Measurements from ENCODE around the gene PRPF38A. TPM values are rescaled to one million over a fixed set of nuclear protein-coding genes. Genes with fewer than 3 reads are reported as not detected.

PRPF38A gene
- total and polyA plus RNA-seq, 2 of the 4 experiments (the other 2 are of a cell fraction): 19.0 to 23.5 TPM

GRCh38 chr1:52359676-52360594 lies 44.5 kb upstream of the PRPF38A start (continued):
- no peak for TF ChIP-seq SMC3 (IDR thresholded peaks at IDR 0.05; ENCODE audit: low read depth, low read length)

- H3K27me3 ChIP-seq (ENCODE audit: control insufficient read depth, insufficient read depth, low read length): no peaks in the 10 kb centered on the region
- H2BK5ac ChIP-seq (ENCODE audit: low read depth, low read length, poor library complexity, severe bottlenecking): no peak overlapping the region
- H3K56ac ChIP-seq (ENCODE audit: extremely low read depth, insufficient read depth, low read length): no peak overlapping the region
- peaks cover 27 to 42% of the 10 kb centered on the region in 2 experiments for H3K79me1 ChIP-seq (ENCODE audit: low read depth in 1 of 2, low read length in 2 of 2)
- ATAC-seq (ENCODE audit: low read depth): no peak
- DNase-seq: no peak
- H4K20me1 ChIP-seq (ENCODE audit: insufficient read depth, low read length): peaks cover 12% of the 10 kb centered on the region; the same call in 1 of the 2 replicates
- WGBS, 2 experiments (ENCODE audit: extremely low coverage in 2 of 2, insufficient read length in 1 of 2): 100% methylated on average over 4 of the region's 7 CpGs; no CpG with 5 or more reads in 1 of the 2 experiments
- H3K36me3 ChIP-seq (ENCODE audit: control insufficient read depth, insufficient read depth, low read length): peaks cover 73% of the 10 kb centered on the region
- ChIA-PET POLR2A (ENCODE audit: unreplicated experiment) (no interaction called here), CTCF (no interaction called here)
- no peak overlapping the region for H2BK20ac ChIP-seq (ENCODE audit: low read depth, low read length)
- H3K4me3 ChIP-seq (ENCODE audit: insufficient read depth, low read depth, low read length): no peak overlapping the region
- in situ Hi-C loops (cut with MboI; ENCODE audit: low sequenced_read_pairs): no loop called here
- peaks cover 7% of the 10 kb centered on the region for H3K4me1 ChIP-seq (ENCODE audit: control insufficient read depth, insufficient read depth, low read length)
- no TSS peak for BruUV-seq (replicated peaks)
- H4K5ac ChIP-seq (ENCODE audit: low read depth, low read length): no peak overlapping the region
- no peak overlapping the region for H2BK120ac ChIP-seq (ENCODE audit: low read depth, low read length)
- no peak overlapping the region for H4K91ac ChIP-seq (ENCODE audit: insufficient read depth, low read depth, low read length)
- TF ChIP-seq, protein P1, sequence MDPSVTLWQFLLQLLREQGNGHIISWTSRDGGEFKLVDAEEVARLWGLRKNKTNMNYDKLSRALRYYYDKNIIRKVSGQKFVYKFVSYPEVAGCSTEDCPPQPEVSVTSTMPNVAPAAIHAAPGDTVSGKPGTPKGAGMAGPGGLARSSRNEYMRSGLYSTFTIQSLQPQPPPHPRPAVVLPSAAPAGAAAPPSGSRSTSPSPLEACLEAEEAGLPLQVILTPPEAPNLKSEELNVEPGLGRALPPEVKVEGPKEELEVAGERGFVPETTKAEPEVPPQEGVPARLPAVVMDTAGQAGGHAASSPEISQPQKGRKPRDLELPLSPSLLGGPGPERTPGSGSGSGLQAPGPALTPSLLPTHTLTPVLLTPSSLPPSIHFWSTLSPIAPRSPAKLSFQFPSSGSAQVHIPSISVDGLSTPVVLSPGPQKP (IDR thresholded peaks at IDR 0.05; ENCODE audit: borderline replicate concordance, low read depth, low read length): no peak
- TF ChIP-seq MAZ (IDR thresholded peaks at IDR 0.05; ENCODE audit: borderline replicate concordance, low read depth, low read length) (no peak), MAFK (IDR thresholded peaks at IDR 0.05; ENCODE audit: low read depth, low read length) (no peak), FOS (IDR thresholded peaks at IDR 0.05; ENCODE audit: low read depth, low read length) (no peak), SMC3 (IDR thresholded peaks at IDR 0.05; ENCODE audit: low read depth, low read length) (no peak), RFX5 (IDR thresholded peaks at IDR 0.05; ENCODE audit: low read depth, low read length) (no peak), BHLHE40 (IDR thresholded peaks at IDR 0.05; ENCODE audit: low read depth, low read length) (no peak), POLR2A (IDR thresholded peaks at IDR 0.05; ENCODE audit: low read depth, low read length) (no peak), RCOR1 (IDR thresholded peaks at IDR 0.05; ENCODE audit: insufficient replicate concordance, low read length) (no peak), CEBPB (IDR thresholded peaks at IDR 0.05; ENCODE audit: low read depth, low read length) (no peak)
- TF ChIP-seq, protein P2, sequence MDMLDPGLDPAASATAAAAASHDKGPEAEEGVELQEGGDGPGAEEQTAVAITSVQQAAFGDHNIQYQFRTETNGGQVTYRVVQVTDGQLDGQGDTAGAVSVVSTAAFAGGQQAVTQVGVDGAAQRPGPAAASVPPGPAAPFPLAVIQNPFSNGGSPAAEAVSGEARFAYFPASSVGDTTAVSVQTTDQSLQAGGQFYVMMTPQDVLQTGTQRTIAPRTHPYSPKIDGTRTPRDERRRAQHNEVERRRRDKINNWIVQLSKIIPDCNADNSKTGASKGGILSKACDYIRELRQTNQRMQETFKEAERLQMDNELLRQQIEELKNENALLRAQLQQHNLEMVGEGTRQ (IDR thresholded peaks at IDR 0.05; ENCODE audit: low read depth, low read length): no peak
- dilution Hi-C loops (cut with HindIII; ENCODE audit: low sequenced_read_pairs, unreplicated experiment): no loop called here
- H2AFZ ChIP-seq (replicated peaks; ENCODE audit: low read length, poor library complexity): no peak overlapping the region
- intact Hi-C loops (cut with micrococcal nuclease): no loop called here
- no peak overlapping the region for H4K8ac ChIP-seq (ENCODE audit: low read depth in 2 of 2, low read length in 2 of 2)
- H2AK5ac ChIP-seq (ENCODE audit: low read depth, low read length): no peak overlapping the region
- no peak overlapping the region for H2BK15ac ChIP-seq (ENCODE audit: low read depth, low read length)
- H3K27ac ChIP-seq (ENCODE audit: insufficient read depth, low read length): no peak overlapping the region
- no peak overlapping the region for H3K14ac ChIP-seq (replicated peaks; ENCODE audit: low read depth, low read length)
- no peak overlapping the region for H3K4ac ChIP-seq (ENCODE audit: low read depth, low read length)
- H3K9me1 ChIP-seq (ENCODE audit: insufficient read depth, low read length): peaks cover 15% of the 10 kb centered on the region
- no peak overlapping the region for H2AK9ac ChIP-seq (replicated peaks; ENCODE audit: low read depth, low read length, poor library complexity)
- no peak overlapping the region for H3K9ac ChIP-seq (ENCODE audit: low read depth, low read length)
- no peaks in the 10 kb centered on the region for H3K9me3 ChIP-seq (ENCODE audit: control insufficient read depth, insufficient read depth, low read length)
- no peak overlapping the region for H3K23ac ChIP-seq (ENCODE audit: low read depth, low read length)
- H3K4me2 ChIP-seq (ENCODE audit: low read depth, low read length): no peak overlapping the region
- H3K18ac ChIP-seq (ENCODE audit: low read depth, low read length): no peak overlapping the region
These were observed 43.8 kb upstream of the PRPF38A start for GRCh38 chr1:52360595-52360968.
